SU-DHL-6 (cell line): Measurements from ENCODE around the gene KIR3DL3.
"Not testable (repeated sequence)": the region's sequence is repeated elsewhere in the genome, so short reads cannot be mapped to it uniquely, and the experiment has no call there.

Experiments
- CTCF ChIP-seq: fragments of 200-600 bp; sonication (generic); IDR thresholded peaks from one replicate; pipeline ENCODE4 v1.5.1; 2017; ENCODE audit warnings: antibody characterized with exemption, mild to moderate bottlenecking, low read length, moderate library complexity; ENCODE audit not compliant: insufficient read depth, poor library complexity, severe bottlenecking
- EZH2phosphoT487 ChIP-seq: fragments of 200-600 bp; sonication (generic), shearing (Covaris generic); conservative IDR thresholded peaks from 2 replicates; pipeline ENCODE4 v1.6.1; 2018; ENCODE audit warnings: mild to moderate bottlenecking, antibody characterized with exemption, low read length, moderate library complexity, mixed read lengths

DNA sequence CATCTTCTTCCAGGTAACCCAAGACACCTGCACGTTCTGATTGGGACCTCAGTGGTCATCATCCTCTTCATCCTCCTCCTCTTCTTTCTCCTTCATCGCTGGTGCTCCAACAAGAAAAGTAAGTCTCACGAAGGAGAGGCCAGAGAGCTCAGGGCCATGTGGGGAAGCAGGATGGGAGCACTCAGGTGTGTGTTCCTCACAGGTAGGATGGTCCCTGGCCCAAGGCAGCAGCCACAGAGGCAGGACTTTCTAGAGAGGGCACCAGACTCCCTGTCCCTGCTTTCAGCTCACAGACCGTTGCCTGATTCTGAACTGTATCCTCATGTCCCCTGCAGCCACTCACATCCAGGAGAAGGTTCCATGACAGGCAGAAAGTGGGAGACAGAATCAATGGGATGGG lies 42.2 kb downstream of the KIR3DL3 start:
- TF ChIP-seq CTCF, EZH2phosphoT487: not testable (repeated sequence)
